Choroid plexus epithelial cell (primary cell): ENCODE measurements around the gene SYCE3.

Experiments used
- DNase-seq: peaks from one replicate; pipeline ENCODE4 v3.0.0-alpha.2; 2010; ENCODE audit warnings: low read depth
- H3K4me3 ChIP-seq: 2 replicates; pipeline ENCODE4 v1.5.1; 2011; ENCODE audit warnings: low read depth, mild to moderate bottlenecking, control low read depth, low read length, moderate library complexity
- TF ChIP-seq, protein P1 (sequence below): conservative IDR thresholded peaks from 2 replicates; pipeline ENCODE4 v1.5.1; 2011; ENCODE audit warnings: low read depth, mild to moderate bottlenecking, control low read depth, inconsistent platforms, low read length, moderate library complexity

The SYCE3 gene

DNA sequence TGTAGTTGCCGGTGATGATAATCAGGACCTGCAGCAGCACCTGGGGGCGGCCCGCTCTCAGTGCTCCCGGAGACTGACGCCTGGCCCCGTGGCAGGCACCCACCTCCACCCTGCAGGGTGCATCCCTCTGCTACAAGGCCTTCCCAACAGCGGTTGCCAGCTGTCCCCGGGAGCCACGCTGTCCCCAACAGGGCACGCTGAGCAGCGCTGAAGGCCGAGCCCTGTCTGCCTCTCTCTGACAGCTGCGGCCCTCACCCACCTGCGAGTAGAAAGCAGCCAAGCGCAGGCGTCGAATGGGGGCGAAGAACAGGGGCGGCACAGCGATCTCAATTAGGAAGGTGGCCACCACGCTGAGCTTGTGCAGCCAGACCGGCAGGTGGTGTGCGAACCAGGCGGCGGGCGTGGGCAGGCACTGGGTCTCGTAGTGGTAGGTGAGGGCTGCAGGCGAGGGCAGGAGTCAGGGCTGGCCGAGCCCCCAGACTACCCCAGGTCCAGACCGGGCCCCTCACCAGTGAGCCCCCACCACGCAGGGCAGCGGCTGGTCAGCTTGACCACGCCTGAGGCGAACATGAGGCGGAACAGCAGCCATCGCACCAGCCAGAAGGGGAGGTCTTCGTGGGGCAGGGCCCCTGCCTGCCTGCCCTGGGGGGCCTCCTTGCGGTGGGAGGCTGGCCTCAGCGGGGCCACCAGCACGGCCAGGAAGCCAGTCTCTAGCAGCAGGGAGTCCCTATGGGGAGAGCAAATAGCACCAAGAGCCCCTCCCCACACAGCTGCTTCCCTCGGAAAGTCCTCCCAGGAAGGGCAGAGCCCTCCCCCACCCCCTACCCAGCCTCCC, 56.7 kb downstream of the SYCE3 start:
- TF ChIP-seq, protein P1, sequence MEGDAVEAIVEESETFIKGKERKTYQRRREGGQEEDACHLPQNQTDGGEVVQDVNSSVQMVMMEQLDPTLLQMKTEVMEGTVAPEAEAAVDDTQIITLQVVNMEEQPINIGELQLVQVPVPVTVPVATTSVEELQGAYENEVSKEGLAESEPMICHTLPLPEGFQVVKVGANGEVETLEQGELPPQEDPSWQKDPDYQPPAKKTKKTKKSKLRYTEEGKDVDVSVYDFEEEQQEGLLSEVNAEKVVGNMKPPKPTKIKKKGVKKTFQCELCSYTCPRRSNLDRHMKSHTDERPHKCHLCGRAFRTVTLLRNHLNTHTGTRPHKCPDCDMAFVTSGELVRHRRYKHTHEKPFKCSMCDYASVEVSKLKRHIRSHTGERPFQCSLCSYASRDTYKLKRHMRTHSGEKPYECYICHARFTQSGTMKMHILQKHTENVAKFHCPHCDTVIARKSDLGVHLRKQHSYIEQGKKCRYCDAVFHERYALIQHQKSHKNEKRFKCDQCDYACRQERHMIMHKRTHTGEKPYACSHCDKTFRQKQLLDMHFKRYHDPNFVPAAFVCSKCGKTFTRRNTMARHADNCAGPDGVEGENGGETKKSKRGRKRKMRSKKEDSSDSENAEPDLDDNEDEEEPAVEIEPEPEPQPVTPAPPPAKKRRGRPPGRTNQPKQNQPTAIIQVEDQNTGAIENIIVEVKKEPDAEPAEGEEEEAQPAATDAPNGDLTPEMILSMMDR = no peak
- peak overlapping the region; percentile 95 for H3K4me3 ChIP-seq

DNA sequence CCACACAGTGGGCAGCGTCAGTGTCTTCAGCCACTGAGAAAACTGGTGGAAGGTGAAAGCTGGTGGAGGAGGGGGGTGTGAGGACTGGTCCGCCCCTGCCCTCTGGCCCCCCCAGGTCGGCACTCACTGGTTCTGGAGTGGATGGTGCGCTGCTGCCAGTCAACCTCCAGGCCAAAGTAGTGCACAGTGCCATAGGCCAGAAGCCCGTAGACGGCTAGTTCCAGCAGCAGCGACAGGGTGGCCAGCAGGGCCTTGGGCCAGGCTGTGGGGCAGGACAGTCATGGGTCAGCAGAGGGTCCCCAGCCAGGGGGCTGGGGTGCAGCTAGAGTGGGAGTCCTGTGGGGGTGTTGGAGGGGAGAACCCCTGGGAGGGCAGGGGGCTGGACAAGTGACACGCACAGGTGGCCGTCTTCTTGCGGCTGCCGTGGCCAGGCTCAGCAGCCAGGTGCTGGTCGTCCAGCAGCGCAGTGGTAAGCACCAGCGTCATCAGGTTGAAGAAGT, 57.4 kb downstream of the SYCE3 start:
- H3K4me3 ChIP-seq = no peak overlapping the region
- TF ChIP-seq, protein P1 = no peak
- no peak for DNase-seq

More for the DNA sequence above, 56.7 kb downstream of the SYCE3 start:
- no peak for DNase-seq

DNA sequence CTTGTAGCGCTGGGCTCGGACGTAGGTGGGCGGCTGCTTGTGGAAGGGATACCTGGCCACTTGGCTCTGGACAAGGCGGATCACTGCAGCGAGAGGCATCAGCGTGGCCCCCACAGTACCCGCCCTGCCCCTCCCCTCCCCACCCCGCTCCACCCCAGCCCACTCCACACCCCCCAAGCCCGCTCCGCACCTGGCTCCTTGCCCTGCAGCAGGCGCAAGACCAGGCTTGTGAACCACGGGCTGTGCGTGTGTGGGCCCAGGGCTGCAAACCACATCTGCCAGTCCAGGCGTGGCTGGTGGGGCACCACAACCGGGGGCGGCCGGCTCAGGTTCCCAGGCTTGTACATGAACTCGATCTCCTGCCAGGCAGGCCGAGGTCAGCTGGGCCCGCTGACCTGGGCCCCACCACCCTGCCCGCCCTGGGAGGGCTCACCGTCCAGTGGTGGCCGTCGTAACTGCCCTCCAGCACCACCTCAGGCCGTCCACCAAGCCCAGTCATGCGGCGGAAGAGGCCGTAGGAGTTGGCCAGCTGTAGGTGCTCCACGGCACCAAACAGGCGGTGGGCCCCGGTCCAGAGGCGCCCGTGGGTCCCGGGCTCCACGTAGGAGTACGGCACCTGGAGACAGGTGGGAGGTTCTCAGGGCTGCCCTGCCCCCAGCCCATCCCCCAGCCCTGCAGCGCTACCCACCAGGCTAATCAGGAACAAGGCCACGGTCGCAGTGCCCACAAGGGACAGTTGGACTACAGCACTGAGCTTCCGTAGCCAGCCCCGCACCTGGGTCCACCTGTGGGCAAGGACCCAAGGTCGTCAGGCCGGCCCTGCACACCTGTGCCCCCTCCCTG, 58.1 kb downstream of the SYCE3 start:
- no peak overlapping the region for H3K4me3 ChIP-seq
- DNase-seq = no peak
- TF ChIP-seq, protein P1 = no peak

DNA sequence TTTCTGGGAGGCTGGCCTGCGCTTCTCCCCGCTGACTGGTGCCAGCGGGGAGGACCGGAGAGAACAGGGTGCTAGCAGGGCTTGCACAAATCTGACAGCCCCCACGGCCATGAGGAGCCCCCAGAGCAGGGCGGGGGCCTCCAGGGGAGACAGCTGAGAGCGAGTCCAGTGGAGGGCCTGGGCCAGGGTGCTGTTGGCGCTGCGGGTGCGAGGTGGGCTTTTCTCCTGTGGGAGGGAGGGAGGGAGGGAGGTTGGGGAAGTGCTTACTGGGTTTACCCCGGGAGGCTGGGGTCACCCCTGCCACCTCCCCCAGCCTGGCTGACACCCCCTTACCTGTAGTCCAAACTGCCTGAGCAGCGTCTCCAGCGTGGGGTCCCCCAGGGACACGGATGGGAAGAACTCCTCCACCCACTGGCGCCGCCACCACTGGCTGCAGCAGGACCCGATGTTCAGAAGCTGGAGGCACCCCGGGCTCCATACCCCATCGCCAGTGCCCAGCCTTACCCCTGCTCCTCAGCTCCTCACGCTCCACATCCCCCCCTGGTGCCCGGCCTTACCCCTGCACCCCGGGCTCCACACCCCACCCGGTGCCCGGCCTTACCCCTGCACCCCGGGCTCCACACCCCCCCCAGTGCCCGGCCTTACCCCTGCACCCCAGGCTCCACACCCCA, 59.1 kb downstream of the SYCE3 start:
- H3K4me3 ChIP-seq = no peak overlapping the region
- no peak for DNase-seq
- TF ChIP-seq, protein P1 = no peak

DNA sequence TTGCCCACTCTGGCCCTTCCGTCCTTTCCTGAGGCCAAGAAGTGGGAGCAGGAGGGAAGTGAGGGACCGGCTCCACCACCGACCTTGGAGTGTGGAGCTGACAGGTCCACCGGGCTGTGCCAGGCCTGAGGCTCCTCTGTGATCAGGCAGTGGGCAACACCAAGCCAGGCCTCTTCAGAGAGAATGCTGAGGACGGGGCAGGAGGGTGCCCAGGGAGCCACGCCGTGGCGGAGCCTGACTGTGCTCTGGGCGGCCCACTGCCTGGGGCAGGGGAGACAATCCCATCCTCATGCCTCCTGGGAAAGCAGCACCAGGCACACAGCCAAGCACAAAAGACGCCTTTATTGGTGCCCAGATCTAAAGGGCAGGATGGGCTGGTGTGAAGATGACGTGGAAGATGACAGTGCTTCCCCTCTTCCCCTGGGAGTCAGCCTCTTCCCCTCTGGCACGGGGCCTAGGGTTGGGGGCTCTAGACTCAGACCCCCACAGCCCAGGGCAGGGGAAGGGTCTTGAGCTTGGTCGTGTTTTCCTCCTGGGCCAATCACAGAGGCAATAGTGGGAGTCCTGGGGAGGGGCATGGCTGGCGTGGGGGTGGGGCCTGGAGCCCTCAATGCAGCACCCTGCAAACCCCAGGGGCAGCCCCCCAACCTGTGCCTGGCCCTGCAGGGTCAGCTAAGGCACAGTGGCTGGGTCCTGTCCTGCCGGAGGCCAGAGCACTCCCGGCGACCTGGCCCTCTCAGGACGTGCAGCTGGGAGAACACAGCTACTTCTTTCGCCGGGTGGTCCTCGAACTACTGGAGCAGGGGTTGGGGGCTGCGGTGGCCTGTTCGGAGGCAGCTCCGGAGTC, 59.9 kb downstream of the SYCE3 start:
- H3K4me3 ChIP-seq = no peak overlapping the region
- TF ChIP-seq, protein P1 = no peak
- DNase-seq = no peak

DNA sequence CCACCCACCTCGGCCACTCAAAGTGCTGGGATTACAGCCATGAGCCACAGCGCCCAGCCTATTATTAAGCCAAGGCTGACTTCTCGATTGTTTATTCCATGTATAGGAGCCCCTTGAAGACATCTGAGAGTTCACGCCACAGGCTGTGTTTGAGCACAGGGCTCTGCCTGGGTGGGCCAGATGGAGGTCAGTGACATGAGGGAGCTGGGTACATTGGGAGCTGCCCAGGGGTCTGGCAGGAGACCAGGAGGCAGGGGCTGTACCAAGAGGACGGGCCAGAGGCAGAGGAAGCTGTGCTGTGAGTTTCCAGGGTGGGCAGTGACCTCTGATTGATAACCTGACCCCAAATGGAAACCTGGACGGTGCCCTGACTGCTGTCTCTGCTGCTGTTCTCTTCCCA, 60.6 kb downstream of the SYCE3 start:
- DNase-seq = no peak
- TF ChIP-seq, protein P1 = no peak

More for the DNA sequence above, 60.6 kb downstream of the SYCE3 start:
- no peak overlapping the region for H3K4me3 ChIP-seq
